Neural progenitor cell (in vitro differentiated cells): Measurements from ENCODE around the gene PREP. TPM values are rescaled to one million over a fixed set of nuclear protein-coding genes. Genes with fewer than 3 reads are reported as not detected.

Source experiments
- DNase-seq: peaks from one replicate; pipeline ENCODE4 v3.0.0-alpha.2; 2016; ENCODE audit warnings: low spot score
- H2AFZ ChIP-seq: fragments of 200-600 bp; sonication (generic); replicated peaks from 2 replicates; pipeline ENCODE4 v1.6.1; 2016; ENCODE audit warnings: antibody characterized with exemption
- H3F3A ChIP-seq: fragments of 200-600 bp; sonication (generic); 2 replicates; pipeline ENCODE4 v1.6.1; 2016; ENCODE audit warnings: antibody characterized with exemption, low read depth
- H3K27ac ChIP-seq: fragments of 200-600 bp; sonication (generic); 2 replicates; pipeline ENCODE4 v1.5.1; 2016; ENCODE audit warnings: mild to moderate bottlenecking
- H3K27me3 ChIP-seq: fragments of 200-600 bp; sonication (generic); 2 replicates; pipeline ENCODE4 v1.6.1; 2016; ENCODE audit warnings: mild to moderate bottlenecking, moderate library complexity
- H3K36me3 ChIP-seq: fragments of 200-600 bp; sonication (generic); 2 replicates; pipeline ENCODE4 v1.5.1; 2016
- H3K4me1 ChIP-seq: fragments of 200-600 bp; sonication (generic); 2 replicates; pipeline ENCODE4 v1.6.1; 2016; ENCODE audit warnings: mixed run types
- H3K4me2 ChIP-seq: fragments of 200-600 bp; sonication (generic); 2 replicates; pipeline ENCODE4 v1.6.1; 2016
- H3K4me3 ChIP-seq: fragments of 200-600 bp; sonication (generic); 2 replicates; pipeline ENCODE4 v1.5.1; 2016
- H3K79me2 ChIP-seq: fragments of 200-600 bp; sonication (generic); 2 replicates; pipeline ENCODE4 v1.6.1; 2016; ENCODE audit warnings: low read depth
- H3K9ac ChIP-seq: fragments of 200-600 bp; sonication (generic); 2 replicates; pipeline ENCODE4 v1.6.1; 2016
- H3K9me3 ChIP-seq: fragments of 200-600 bp; sonication (generic); 2 replicates; pipeline ENCODE4 v1.5.1; 2016; ENCODE audit warnings: low read depth
- H4K20me1 ChIP-seq: fragments of 200-600 bp; sonication (generic); 2 replicates; pipeline ENCODE4 v1.6.1; 2016; ENCODE audit warnings: low read depth
- H3K27ac Mint-ChIP-seq: 3 replicates; pipeline ENCODE4 v1.8.0; 2021; ENCODE audit warnings: mixed read lengths
- H3K27me3 Mint-ChIP-seq: 2 replicates; pipeline ENCODE4 v1.8.0; 2022; ENCODE audit warnings: low read depth, mild to moderate bottlenecking, inconsistent platforms, moderate library complexity, mixed read lengths; ENCODE audit not compliant: insufficient read depth
- H3K36me3 Mint-ChIP-seq: 3 replicates; pipeline ENCODE4 v1.8.0; 2021; ENCODE audit warnings: mixed read lengths
- H3K4me1 Mint-ChIP-seq: 3 replicates; pipeline ENCODE4 v1.8.0; 2021; ENCODE audit warnings: mixed read lengths
- H3K4me3 Mint-ChIP-seq: 3 replicates; pipeline ENCODE4 v1.8.0; 2021; ENCODE audit warnings: mild to moderate bottlenecking, moderate library complexity, mixed read lengths
- H3K9me3 Mint-ChIP-seq: 3 replicates; pipeline ENCODE4 v1.8.0; 2020; ENCODE audit warnings: mixed read lengths
- CTCF ChIP-seq: fragments of 200-600 bp; sonication (generic); IDR thresholded peaks from 2 replicates; pipeline ENCODE4 v1.5.1; 2017; ENCODE audit warnings: antibody characterized with exemption, mild to moderate bottlenecking
- EZH2 ChIP-seq: fragments of 200-600 bp; sonication (generic); IDR thresholded peaks from 2 replicates; pipeline ENCODE4 v1.6.1; 2017; ENCODE audit warnings: antibody characterized with exemption, mild to moderate bottlenecking, moderate library complexity
- EZH2phosphoT487 ChIP-seq: fragments of 200-600 bp; sonication (generic); IDR thresholded peaks from 2 replicates; pipeline ENCODE4 v1.6.1; 2017; ENCODE audit warnings: antibody characterized with exemption
- total RNA-seq: library from RNA; depleted of rRNA; stranded (reverse); fragments of >200 nt; gene quantifications from 2 replicates; pipeline ENCODE4 v1.2.3, GENCODE V29; 2015; ENCODE audit warnings: low replicate concordance

PREP gene
- total RNA-seq, 1 donor from 2014 or later: 28.6 TPM

DNA sequence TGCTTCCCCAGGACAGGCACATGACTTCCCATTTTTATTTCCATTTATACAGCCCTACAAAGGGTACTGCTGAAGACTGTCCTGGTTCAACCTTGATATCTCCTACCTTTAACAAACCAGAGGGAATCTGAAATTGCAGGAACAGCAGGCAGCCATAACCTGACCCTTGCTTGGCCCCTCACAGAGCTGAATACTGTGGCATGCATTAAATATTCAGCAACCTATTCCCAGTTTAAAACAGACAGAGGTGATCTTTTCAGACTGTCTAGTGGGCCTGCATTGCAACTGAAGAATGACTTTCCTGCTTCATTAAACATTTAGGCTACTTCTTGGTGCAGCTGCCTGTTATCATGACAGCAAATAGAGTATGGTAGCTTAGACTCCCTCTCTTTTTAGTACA lies 146.3 kb downstream of the PREP start:
- Histone ChIP-seq H4K20me1 (no peaks in the 10 kb centered on the region), H3K79me2 (no peaks in the 10 kb centered on the region), H3K9ac (no peak overlapping the region), H3K4me2 (no peak overlapping the region), H3K9me3 (no peaks in the 10 kb centered on the region), H3K27me3 (no peaks in the 10 kb centered on the region), H3K4me3 (no peak overlapping the region), H3K27ac (no peak overlapping the region), H3K4me1 (peaks cover 25% of the 10 kb centered on the region), H2AFZ (no peak overlapping the region), H3F3A (peaks cover 9% of the 10 kb centered on the region), H3K36me3 (no peaks in the 10 kb centered on the region)
- Mint-ChIP-seq H3K4me1 (peaks cover 38% of the 10 kb centered on the region), H3K36me3 (no peaks in the 10 kb centered on the region), H3K4me3 (no peak overlapping the region), H3K9me3 (peaks cover 2% of the 10 kb centered on the region), H3K27me3 (peaks cover 2% of the 10 kb centered on the region), H3K27ac (peak overlapping the region; percentile 16)
- TF ChIP-seq CTCF (no peak), EZH2 (no peak), EZH2phosphoT487 (no peak)
- no peak for DNase-seq

- H3K4me3 Mint-ChIP-seq: no peak overlapping the region
- no peak overlapping the region for H3K9ac ChIP-seq
- no peaks in the 10 kb centered on the region for H3K27me3 ChIP-seq
- TF ChIP-seq CTCF (no peak), EZH2phosphoT487 (no peak), EZH2 (no peak)
- peaks cover 6% of the 10 kb centered on the region for H3K4me1 ChIP-seq
- no peaks in the 10 kb centered on the region for H3F3A ChIP-seq
- no peaks in the 10 kb centered on the region for H3K36me3 ChIP-seq
- H3K27ac Mint-ChIP-seq: no peak overlapping the region
- no peaks in the 10 kb centered on the region for H3K9me3 ChIP-seq
- H3K27ac ChIP-seq: no peak overlapping the region
- no peaks in the 10 kb centered on the region for H4K20me1 ChIP-seq
- H3K4me3 ChIP-seq: no peak overlapping the region
- H2AFZ ChIP-seq: no peak overlapping the region
- H3K4me1 Mint-ChIP-seq: peaks cover 23% of the 10 kb centered on the region
- no peak for DNase-seq
- H3K4me2 ChIP-seq: no peak overlapping the region
- peaks cover 2% of the 10 kb centered on the region for H3K27me3 Mint-ChIP-seq
- no peaks in the 10 kb centered on the region for H3K36me3 Mint-ChIP-seq
- H3K9me3 Mint-ChIP-seq: peaks cover 2% of the 10 kb centered on the region
- H3K79me2 ChIP-seq: no peaks in the 10 kb centered on the region
Observed at GRCh38 chr6:105253787-105254186, 149.1 kb downstream of the PREP start.

GRCh38 chr6:105251689-105252088 lies 151.2 kb downstream of the PREP start:
- H3K27me3 Mint-ChIP-seq: peaks cover 2% of the 10 kb centered on the region
- Histone ChIP-seq H3K27me3 (no peaks in the 10 kb centered on the region), H4K20me1 (no peaks in the 10 kb centered on the region), H3F3A (no peaks in the 10 kb centered on the region), H3K4me3 (no peak overlapping the region), H3K79me2 (no peaks in the 10 kb centered on the region), H3K27ac (no peak overlapping the region), H3K36me3 (no peaks in the 10 kb centered on the region), H3K9ac (no peak overlapping the region), H3K9me3 (no peaks in the 10 kb centered on the region), H2AFZ (no peak overlapping the region), H3K4me1 (peaks cover 5% of the 10 kb centered on the region), H3K4me2 (no peak overlapping the region)
- TF ChIP-seq CTCF: no peak
- no peak for TF ChIP-seq EZH2
- TF ChIP-seq EZH2phosphoT487: no peak
- H3K36me3 Mint-ChIP-seq: no peaks in the 10 kb centered on the region
- peaks cover 2% of the 10 kb centered on the region for H3K9me3 Mint-ChIP-seq
- no peak for DNase-seq
- no peak overlapping the region for H3K27ac Mint-ChIP-seq
- peaks cover 4% of the 10 kb centered on the region for H3K4me1 Mint-ChIP-seq
- no peak overlapping the region for H3K4me3 Mint-ChIP-seq
